Stomach (tissue), 9 donors: ENCODE data around the gene ECHDC3. TPM values are rescaled to one million over a fixed set of nuclear protein-coding genes. Genes with fewer than 3 reads are reported as not detected.

ENCODE experiments used
- DNase-seq, 2 donors: peaks; one replicate each; pipeline versions ENCODE4 v3.0.0 to v3.0.0-alpha.2; 2013 to 2019
- H3K27ac ChIP-seq, 5 donors: fragments of 200-600 bp in 4 of 5; sonication (generic) in 4 of 5; one replicate each; pipeline ENCODE4 v1.5.1; 2013 to 2019; ENCODE audit warnings: mild to moderate bottlenecking in 1 of 5, moderate library complexity in 1 of 5
- H3K27me3 ChIP-seq, 3 donors: fragments of 200-600 bp; sonication (generic); one replicate each; pipeline ENCODE4 v1.5.1; 2017 to 2019; ENCODE audit warnings: mixed run types in 1 of 3
- H3K36me3 ChIP-seq, 4 donors: fragments of 200-600 bp; sonication (generic); 1 replicate in 3 of 4; 2 replicates in 1 of 4; pipeline ENCODE4 v1.5.1; 2016 to 2019
- H3K4me1 ChIP-seq, 4 donors: fragments of 200-600 bp; sonication (generic); one replicate each; pipeline ENCODE4 v1.5.1; 2016 to 2019
- H3K4me3 ChIP-seq, 4 donors: fragments of 200-600 bp; sonication (generic) in 3 of 4; one replicate each; pipeline ENCODE4 v1.5.1; 2016 to 2019; ENCODE audit warnings: mild to moderate bottlenecking in 1 of 4
- H3K9me3 ChIP-seq, 4 donors: fragments of 200-600 bp; sonication (generic); one replicate each; pipeline ENCODE4 v1.5.1; 2016 to 2019
- EP300 ChIP-seq: sonication (generic); formaldehyde crosslinking; IDR thresholded peaks from one replicate; pipeline ENCODE4 v1.6.1; 2017; ENCODE audit warnings: antibody characterized with exemption
- POLR2A ChIP-seq, 4 donors: fragments of 450-650 bp; IDR thresholded peaks; one replicate each; pipeline ENCODE4 v1.6.1; 2016; ENCODE audit warnings: antibody characterized with exemption in 4 of 4, control low read depth in 2 of 4, mild to moderate bottlenecking in 1 of 4, moderate library complexity in 1 of 4
- POLR2AphosphoS5 ChIP-seq, 3 donors: sonication (generic); formaldehyde crosslinking; IDR thresholded peaks; one replicate each; pipeline ENCODE4 v1.6.1; 2016; ENCODE audit warnings: antibody characterized with exemption in 3 of 3
- WGBS, 5 donors: extraction: QIAGEN DNeasy Blood & Tissue Kit in 3 of 5; methylation state at CpG; one replicate each; pipeline versions ENCODE4 v1.1.5 to v1.1.7; 2013 to 2018; 5-methylcytosine and 5-hydroxymethylcytosine counted together
- intact Hi-C: fragments of 100-400 bp; cut with DNase I; formaldehyde crosslinking; loops from one replicate; pipeline ENCODE4 v1.15.1; 2023; ENCODE audit warnings: low total_unique reads
- polyA plus RNA-seq, 3 donors: library from polyadenylated mRNA; stranded (reverse); fragments of 200-250 nt; gene quantifications; one replicate each; pipeline ENCODE4 v1.2.3, GENCODE V29; 2013
- total RNA-seq, 5 donors: library from RNA; depleted of rRNA; stranded (reverse); fragments of >200 nt; gene quantifications; one replicate each; pipeline versions ENCODE4 v1.1.0 to v1.2.3, GENCODE V29; 2014 to 2016
- TF ChIP-seq, protein P1 (sequence below), 7 experiments: fragments of 450-650 bp in 4 of 7; fragments of 200-600 bp in 3 of 7; sonication (generic) in 3 of 7; IDR thresholded peaks; one replicate each; pipeline ENCODE4 v1.5.1; 2016 to 2019; ENCODE audit warnings: antibody characterized with exemption in 7 of 7, control low read depth in 2 of 7, mild to moderate bottlenecking in 1 of 7
- donor health status: healthy with polysubstance abuse.
- donor health status: Bipolar disorder and iron deficiency.
- donor health status: healthy.

The ECHDC3 gene
- total and polyA plus RNA-seq, 8 donors: 0.58 to 70.6 (median 30.7) TPM

DNA sequence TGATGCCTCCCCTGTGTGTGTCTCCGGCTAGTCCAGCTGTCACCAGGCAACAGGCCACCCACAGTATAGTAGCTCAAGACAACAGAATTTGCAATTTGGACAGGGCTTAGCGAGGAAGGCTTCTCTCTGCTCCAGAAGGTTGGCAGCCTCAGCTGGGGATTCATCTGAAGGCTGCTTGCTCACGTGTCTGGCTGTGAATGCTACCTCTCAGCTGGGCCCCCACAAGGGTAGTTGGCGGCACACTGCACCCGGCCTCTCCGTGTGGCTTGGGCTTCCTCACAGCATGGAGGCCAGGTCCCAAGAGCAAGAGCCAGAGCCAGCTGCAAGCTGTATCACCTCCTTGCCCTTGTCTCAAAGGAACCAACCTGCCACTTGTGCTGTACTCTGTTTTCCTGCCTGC is 19.2 kb downstream of the ECHDC3 start:
- Histone ChIP-seq H3K27me3 (no peaks in the 10 kb centered on the region), H3K4me3 (no peak overlapping the region), H3K27ac (no peak overlapping the region), H3K4me1 (peaks cover 17 to 26% (median 19%) of the 10 kb centered on the region in 4 donors), H3K36me3 (peaks cover 0 to 52% (median 38%) of the 10 kb centered on the region in 4 donors), H3K9me3 (no peaks in the 10 kb centered on the region)
- TF ChIP-seq POLR2AphosphoS5 (IDR thresholded peaks at IDR 0.05) (no peak), POLR2A (IDR thresholded peaks at IDR 0.05) (no peak), EP300 (no peak)
- TF ChIP-seq, protein P1, sequence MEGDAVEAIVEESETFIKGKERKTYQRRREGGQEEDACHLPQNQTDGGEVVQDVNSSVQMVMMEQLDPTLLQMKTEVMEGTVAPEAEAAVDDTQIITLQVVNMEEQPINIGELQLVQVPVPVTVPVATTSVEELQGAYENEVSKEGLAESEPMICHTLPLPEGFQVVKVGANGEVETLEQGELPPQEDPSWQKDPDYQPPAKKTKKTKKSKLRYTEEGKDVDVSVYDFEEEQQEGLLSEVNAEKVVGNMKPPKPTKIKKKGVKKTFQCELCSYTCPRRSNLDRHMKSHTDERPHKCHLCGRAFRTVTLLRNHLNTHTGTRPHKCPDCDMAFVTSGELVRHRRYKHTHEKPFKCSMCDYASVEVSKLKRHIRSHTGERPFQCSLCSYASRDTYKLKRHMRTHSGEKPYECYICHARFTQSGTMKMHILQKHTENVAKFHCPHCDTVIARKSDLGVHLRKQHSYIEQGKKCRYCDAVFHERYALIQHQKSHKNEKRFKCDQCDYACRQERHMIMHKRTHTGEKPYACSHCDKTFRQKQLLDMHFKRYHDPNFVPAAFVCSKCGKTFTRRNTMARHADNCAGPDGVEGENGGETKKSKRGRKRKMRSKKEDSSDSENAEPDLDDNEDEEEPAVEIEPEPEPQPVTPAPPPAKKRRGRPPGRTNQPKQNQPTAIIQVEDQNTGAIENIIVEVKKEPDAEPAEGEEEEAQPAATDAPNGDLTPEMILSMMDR (IDR thresholded peaks at IDR 0.05): no peak
- intact Hi-C loops: loop anchor here (5.0 kb wide), 1 partner anchor 249 kb away; no protein-coding TSS in a partner anchor
- WGBS, 5 donors: 86 to 97% (median 95%) methylated on average over 6 of the region's 6 CpGs
- DNase-seq: no peak

DNA sequence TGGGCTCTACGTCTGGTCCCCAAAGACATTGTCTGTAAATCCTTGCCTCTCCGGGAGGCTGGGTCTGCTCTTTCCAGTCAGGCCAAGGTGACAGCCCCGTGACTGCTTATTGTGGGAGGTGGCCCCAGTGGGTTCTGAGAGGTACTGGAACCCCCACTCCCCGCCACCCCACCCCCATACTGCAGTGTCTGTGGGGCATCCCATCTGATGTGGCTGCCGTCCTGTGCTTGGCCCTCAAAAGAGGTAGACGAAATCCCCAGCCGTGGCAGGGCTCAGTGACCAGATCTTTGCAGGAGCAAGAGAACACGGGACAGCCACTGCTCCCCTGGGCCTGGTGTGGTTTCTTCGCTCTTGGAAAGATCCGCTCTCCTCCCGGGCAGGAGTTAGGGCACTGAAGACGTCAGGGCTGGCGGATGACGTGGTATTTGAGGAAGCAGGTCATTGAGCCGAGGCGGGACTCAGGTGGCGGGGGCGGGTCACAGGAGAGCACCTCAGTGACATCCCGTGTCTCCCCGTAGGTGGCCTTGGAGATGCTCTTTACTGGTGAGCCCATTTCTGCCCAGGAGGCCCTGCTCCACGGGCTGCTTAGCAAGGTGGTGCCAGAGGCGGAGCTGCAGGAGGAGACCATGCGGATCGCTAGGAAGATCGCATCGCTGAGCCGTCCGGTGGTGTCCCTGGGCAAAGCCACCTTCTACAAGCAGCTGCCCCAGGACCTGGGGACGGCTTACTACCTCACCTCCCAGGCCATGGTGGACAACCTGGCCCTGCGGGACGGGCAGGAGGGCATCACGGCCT is 20.7 kb downstream of the ECHDC3 start:
- Histone ChIP-seq H3K9me3 (no peaks in the 10 kb centered on the region), H3K36me3 (peaks cover 0 to 52% (median 37%) of the 10 kb centered on the region in 4 donors), H3K27me3 (no peaks in the 10 kb centered on the region), H3K27ac (no peak overlapping the region), H3K4me1 (peaks cover 8 to 12% (median 10%) of the 10 kb centered on the region in 4 donors), H3K4me3 (no peak overlapping the region)
- intact Hi-C loops: loop anchor here (5.0 kb wide), 1 partner anchor 251 kb away; no protein-coding TSS in a partner anchor
- DNase-seq: no peak
- WGBS, 5 donors: 86 to 94% (median 89%) methylated on average over 31 to 32 of the region's 32 CpGs
- TF ChIP-seq POLR2AphosphoS5 (IDR thresholded peaks at IDR 0.05) (no peak), EP300 (no peak), POLR2A (IDR thresholded peaks at IDR 0.05) (no peak)
- TF ChIP-seq, protein P1 (IDR thresholded peaks at IDR 0.05): no peak

DNA sequence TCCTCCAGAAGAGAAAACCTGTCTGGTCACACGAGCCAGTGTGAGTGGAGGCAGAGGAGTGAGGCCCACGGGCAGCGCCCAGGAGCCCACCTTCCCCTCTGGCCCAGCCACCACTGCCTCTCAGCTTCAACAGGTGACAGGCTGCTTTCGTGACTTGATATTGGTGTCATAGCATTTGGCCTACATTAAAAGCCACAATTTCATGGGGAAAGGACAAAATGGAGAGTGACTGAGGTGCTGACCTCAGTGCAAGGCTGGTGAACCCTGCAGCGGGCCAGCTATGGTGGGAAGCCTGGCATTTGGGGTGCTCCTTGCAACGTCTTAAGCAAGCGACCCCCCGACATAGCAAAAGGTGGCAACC is 21.3 kb downstream of the ECHDC3 start:
- no peak overlapping the region for H3K27ac ChIP-seq
- peaks cover 2 to 6% (median 4%) of the 10 kb centered on the region in 4 donors for H3K4me1 ChIP-seq
- intact Hi-C loops: loop anchor here (5.0 kb wide), 1 partner anchor 251 kb away; no protein-coding TSS in a partner anchor
- 77 to 82% (median 80%) methylated on average over 7 to 8 of the region's 8 CpGs for WGBS, 5 donors
- H3K36me3 ChIP-seq: peaks cover 0 to 52% (median 37%) of the 10 kb centered on the region in 4 donors
- no peaks in the 10 kb centered on the region for H3K27me3 ChIP-seq
- H3K9me3 ChIP-seq: no peaks in the 10 kb centered on the region
- no peak for DNase-seq
- TF ChIP-seq POLR2AphosphoS5 (IDR thresholded peaks at IDR 0.05) (no peak), EP300 (no peak), POLR2A (IDR thresholded peaks at IDR 0.05) (no peak)
- TF ChIP-seq, protein P1 (IDR thresholded peaks at IDR 0.05): no peak
- no peak overlapping the region for H3K4me3 ChIP-seq

DNA sequence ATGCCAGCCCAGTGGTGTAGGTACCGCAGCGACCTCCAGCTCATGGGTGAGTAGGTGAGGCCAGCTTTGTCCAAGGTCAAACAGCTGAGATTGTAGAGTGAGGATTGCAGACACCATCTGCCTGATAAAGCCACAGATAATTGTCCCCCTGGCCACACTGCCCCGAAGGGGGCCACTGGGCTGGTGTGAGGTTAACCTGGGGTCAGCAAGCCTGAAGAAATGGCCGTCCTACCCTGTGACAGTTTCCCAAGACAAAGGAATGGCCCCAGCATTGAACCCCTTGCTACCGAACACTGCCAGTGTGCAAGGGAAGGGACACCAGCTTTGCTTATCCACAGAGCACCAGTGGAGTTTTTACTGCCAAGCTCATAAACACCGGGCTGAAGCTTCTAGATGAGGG is 23.0 kb downstream of the ECHDC3 start:
- Histone ChIP-seq H3K27me3 (no peaks in the 10 kb centered on the region), H3K4me3 (no peak overlapping the region), H3K36me3 (peaks cover 0 to 51% (median 36%) of the 10 kb centered on the region in 4 donors), H3K4me1 (no peaks in the 10 kb centered on the region), H3K27ac (no peak overlapping the region), H3K9me3 (no peaks in the 10 kb centered on the region)
- TF ChIP-seq POLR2AphosphoS5 (IDR thresholded peaks at IDR 0.05): no peak
- TF ChIP-seq EP300: no peak
- TF ChIP-seq POLR2A (IDR thresholded peaks at IDR 0.05): no peak
- TF ChIP-seq, protein P1 (IDR thresholded peaks at IDR 0.05): no peak
- intact Hi-C loops: no loop called here
- no peak for DNase-seq
- 79 to 85% (median 82%) methylated on average over 6 of the region's 6 CpGs for WGBS, 5 donors
